Measurements from ENCODE around the gene FGF5. TPM values are rescaled to one million over a fixed set of nuclear protein-coding genes. Genes with fewer than 3 reads are reported as not detected.

The FGF5 gene
- total RNA-seq, 4 donors from 2014 or later: 0.03 TPM; not detected in 3

DNA sequence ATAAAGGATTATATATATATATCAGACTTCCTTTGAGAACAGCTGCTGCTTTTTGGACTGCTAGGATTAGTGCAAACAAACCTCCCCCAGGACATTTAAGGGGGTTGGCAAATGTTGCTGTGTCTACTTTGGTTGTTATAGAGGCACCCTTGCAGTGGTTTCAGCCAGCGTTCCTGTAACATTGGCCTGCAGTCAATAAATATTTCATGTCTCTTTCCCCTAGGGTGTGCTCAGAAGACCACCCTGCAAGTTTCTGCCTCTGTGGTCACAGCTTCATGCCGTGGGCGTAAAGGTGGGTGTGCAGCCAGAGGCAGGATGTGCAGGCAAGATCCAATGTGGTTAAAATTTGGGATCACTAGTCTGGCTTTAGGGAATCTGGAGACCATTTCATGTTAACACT lies 28.9 kb downstream of the FGF5 start:
- WGBS, 2 donors: 40 to 60% methylated on average over 3 of the region's 3 CpGs
- DNase-seq (ENCODE audit: low spot score in 2 of 2): no peak
- intact Hi-C loops (cut with DNase I; ENCODE audit: low total_unique reads): no loop called here
- no peak for TF ChIP-seq POLR2A (IDR thresholded peaks at IDR 0.05)
- TF ChIP-seq, protein P1, sequence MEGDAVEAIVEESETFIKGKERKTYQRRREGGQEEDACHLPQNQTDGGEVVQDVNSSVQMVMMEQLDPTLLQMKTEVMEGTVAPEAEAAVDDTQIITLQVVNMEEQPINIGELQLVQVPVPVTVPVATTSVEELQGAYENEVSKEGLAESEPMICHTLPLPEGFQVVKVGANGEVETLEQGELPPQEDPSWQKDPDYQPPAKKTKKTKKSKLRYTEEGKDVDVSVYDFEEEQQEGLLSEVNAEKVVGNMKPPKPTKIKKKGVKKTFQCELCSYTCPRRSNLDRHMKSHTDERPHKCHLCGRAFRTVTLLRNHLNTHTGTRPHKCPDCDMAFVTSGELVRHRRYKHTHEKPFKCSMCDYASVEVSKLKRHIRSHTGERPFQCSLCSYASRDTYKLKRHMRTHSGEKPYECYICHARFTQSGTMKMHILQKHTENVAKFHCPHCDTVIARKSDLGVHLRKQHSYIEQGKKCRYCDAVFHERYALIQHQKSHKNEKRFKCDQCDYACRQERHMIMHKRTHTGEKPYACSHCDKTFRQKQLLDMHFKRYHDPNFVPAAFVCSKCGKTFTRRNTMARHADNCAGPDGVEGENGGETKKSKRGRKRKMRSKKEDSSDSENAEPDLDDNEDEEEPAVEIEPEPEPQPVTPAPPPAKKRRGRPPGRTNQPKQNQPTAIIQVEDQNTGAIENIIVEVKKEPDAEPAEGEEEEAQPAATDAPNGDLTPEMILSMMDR (IDR thresholded peaks at IDR 0.05): no peak
- H3K4me3 ChIP-seq (ENCODE audit: low read depth, poor library complexity, severe bottlenecking): no peak overlapping the region

- no peak for DNase-seq (ENCODE audit: low spot score in 2 of 2)
- intact Hi-C loops (cut with DNase I; ENCODE audit: low total_unique reads): no loop called here
- 85 to 90% methylated on average over 5 of the region's 5 CpGs for WGBS, 2 donors
- no peak overlapping the region for H3K4me3 ChIP-seq (ENCODE audit: low read depth, poor library complexity, severe bottlenecking)
- TF ChIP-seq, protein P1 (IDR thresholded peaks at IDR 0.05): no peak
- TF ChIP-seq POLR2A (IDR thresholded peaks at IDR 0.05): no peak
Measured at GRCh38 chr4:80295826-80296225, 29.4 kb downstream of the FGF5 start.

DNA sequence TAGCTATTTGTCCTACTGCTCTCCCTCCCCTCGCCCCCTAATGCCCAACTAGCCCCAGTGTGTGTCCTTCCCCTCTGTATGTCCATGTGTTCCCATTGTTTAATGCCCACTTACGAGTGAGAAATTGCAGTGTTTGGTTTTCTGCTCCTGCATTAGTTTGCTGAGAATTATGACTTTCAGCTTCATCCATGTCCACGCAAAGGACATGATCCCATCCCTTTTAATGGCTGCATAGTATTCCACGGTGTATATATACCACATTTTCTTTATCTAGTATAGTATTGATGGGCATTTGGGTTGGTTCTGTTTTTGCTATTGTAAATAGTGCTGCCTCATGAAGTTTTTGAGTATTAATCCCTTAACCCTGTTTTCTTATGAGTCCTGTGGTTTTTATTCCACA lies 35.4 kb downstream of the FGF5 start:
- WGBS, 2 donors: 60 to 83% methylated on average over 4 of the region's 4 CpGs
- TF ChIP-seq, protein P1 (IDR thresholded peaks at IDR 0.05): no peak
- TF ChIP-seq POLR2A (IDR thresholded peaks at IDR 0.05): no peak
- DNase-seq (ENCODE audit: low spot score in 2 of 2): no peak
- no peak overlapping the region for H3K4me3 ChIP-seq (ENCODE audit: low read depth, poor library complexity, severe bottlenecking)
- intact Hi-C loops (cut with DNase I; ENCODE audit: low total_unique reads): no loop called here

GRCh38 chr4:80302616-80303223 lies 36.3 kb downstream of the FGF5 start:
- intact Hi-C loops (cut with DNase I; ENCODE audit: low total_unique reads): no loop called here
- WGBS, 2 donors: 94 to 98% methylated on average over 14 to 26 of the region's 26 CpGs
- no peak for DNase-seq (ENCODE audit: low spot score in 2 of 2)
- no peak overlapping the region for H3K4me3 ChIP-seq (ENCODE audit: low read depth, poor library complexity, severe bottlenecking)
- TF ChIP-seq POLR2A (IDR thresholded peaks at IDR 0.05): no peak
- TF ChIP-seq, protein P1 (IDR thresholded peaks at IDR 0.05): no peak

GRCh38 chr4:80305466-80305865 lies 39.0 kb downstream of the FGF5 start:
- WGBS, 2 donors: 74 to 75% methylated on average over 3 of the region's 3 CpGs
- DNase-seq (ENCODE audit: low spot score in 2 of 2): no peak
- TF ChIP-seq POLR2A (IDR thresholded peaks at IDR 0.05): no peak
- TF ChIP-seq, protein P1 (IDR thresholded peaks at IDR 0.05): no peak
- intact Hi-C loops (cut with DNase I; ENCODE audit: low total_unique reads): no loop called here
- no peak overlapping the region for H3K4me3 ChIP-seq (ENCODE audit: low read depth, poor library complexity, severe bottlenecking)

DNA sequence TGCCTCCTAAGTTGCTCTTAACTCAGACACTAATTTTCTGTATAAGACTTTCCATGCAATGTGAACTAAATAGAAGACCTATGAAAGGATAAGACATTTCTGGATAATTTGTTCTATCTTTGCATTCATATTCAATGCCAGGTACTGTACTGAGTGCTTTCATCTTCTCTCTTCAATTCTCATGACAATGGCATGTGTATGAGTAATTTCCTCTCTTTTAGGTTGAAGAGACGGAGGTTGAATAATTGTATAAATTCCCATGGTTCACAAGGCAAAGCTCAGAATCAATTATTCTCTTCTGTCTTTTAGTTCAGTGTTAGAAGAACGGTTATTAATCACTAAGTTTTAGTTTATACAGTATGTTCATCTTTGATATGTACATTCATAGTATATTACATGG lies 39.8 kb downstream of the FGF5 start:
- intact Hi-C loops (cut with DNase I; ENCODE audit: low total_unique reads): no loop called here
- TF ChIP-seq, protein P1 (IDR thresholded peaks at IDR 0.05): no peak
- TF ChIP-seq POLR2A (IDR thresholded peaks at IDR 0.05): no peak
- WGBS, 2 donors: 70 to 72% methylated on average over 2 of the region's 2 CpGs

More for the DNA sequence above, 39.8 kb downstream of the FGF5 start:
- H3K4me3 ChIP-seq (ENCODE audit: low read depth, poor library complexity, severe bottlenecking): no peak overlapping the region
- DNase-seq (ENCODE audit: low spot score in 2 of 2): no peak

All from lower leg skin (tissue), 4 donors.